UCSD-AML1 (cell line): Measurements from ENCODE around the gene CTDSPL.
"Not testable (repeated sequence)": the region's sequence is repeated elsewhere in the genome, so short reads cannot be mapped to it uniquely, and the experiment has no call there.

ENCODE experiments used
- DNase-seq: peaks from one replicate; lab custom pipeline; 2025; ENCODE audit not compliant: unreplicated experiment; lab: John Stamatoyannopoulos, UW

Gene CTDSPL

DNA sequence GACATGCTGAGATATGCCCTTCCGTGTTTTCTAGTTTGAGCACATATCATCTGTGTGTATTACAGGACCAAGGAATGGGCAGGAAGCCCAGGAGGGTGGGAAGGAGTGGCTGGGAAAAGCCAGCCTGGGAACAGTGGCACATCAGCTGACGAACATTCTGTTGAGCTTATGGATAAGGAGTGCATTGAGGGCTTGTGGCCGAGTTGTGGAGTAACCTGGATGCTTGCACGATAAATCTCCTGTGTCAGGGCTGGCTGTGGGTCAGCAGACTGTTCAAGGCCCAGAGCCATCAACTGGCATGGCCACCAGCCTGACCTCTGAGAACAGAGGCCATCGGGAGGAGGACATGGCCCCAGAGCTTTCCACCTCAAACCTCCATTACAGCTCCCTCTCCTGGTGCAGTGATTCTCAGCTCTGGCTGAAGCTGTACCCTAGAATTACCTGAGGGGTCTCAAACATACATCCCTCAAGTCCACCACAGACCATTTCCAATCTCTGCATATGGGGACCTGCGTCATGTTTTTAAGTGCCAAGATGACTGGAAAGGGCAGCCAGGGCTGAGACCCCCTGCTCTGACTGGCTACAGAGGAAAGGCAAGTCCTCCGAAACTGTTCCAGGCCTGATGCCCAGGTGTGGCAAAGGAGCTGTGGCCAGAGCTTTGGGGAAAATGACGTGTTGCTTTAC is 124.1 kb downstream of the CTDSPL start:
- no peak for DNase-seq

DNA sequence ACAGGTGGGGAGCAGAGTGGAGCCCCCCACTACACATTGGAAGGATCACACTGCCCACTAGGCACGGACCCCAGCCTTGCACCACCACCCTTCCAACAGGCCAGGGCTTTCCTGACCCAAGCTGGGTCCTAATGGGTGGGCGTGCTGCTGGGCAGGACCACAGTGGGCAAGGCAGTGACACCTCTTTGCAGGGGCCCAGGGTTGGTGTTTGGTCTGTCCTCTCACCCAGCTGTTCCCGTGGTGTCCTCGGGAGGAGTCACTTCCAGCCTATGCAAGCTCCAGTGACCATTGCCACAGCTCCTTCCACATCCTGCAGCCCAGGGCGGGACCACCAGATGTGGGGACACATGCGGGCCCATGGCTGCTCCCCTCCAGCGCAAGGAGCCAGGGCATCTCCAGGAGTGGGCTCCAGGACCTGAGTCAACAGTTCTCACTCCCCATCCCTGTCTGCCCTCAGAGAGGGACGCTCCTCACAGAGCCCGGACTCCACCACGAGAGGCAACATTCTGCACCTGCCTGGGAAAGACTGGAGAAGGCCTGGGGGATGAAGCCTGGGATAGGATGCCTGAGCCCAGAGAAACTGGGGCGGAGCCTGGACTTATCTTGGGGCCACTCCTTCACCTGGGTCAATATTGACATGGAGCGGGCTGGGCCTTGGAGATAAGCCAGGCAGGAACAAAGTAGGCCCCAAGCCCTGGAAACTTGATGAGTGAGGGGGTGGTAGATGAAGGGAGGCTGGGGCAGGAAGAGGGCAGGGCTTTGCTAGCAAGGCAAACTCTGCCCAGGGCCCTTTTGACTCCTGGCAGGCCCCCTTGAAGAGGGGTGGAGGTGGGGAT is 125.0 kb downstream of the CTDSPL start:
- peak; percentile 55 for DNase-seq

- no peak for DNase-seq
Measured at GRCh38 chr3:37987315-37987697, 125.6 kb downstream of the CTDSPL start.

DNA sequence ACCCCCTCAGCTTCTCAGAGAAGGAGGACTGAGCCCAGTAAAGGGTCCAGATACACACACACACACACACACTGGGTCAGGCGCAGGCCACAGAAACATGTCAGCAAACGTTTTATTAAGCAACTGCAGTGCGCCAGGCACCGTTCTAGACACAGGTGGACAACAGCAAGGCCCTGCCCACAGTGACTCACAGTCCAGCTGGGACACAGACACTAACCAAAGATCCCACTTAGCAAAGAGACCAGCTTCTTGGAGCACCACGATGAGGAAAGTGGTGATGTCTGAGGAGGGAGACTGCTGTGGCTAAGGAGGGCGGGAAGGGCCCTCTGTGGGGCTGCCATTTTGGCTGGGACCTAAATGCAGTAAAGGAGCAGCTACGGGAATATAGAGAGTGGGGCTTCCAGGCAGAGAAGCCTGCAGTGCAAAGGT is 126.1 kb downstream of the CTDSPL start:
- DNase-seq = no peak

DNA sequence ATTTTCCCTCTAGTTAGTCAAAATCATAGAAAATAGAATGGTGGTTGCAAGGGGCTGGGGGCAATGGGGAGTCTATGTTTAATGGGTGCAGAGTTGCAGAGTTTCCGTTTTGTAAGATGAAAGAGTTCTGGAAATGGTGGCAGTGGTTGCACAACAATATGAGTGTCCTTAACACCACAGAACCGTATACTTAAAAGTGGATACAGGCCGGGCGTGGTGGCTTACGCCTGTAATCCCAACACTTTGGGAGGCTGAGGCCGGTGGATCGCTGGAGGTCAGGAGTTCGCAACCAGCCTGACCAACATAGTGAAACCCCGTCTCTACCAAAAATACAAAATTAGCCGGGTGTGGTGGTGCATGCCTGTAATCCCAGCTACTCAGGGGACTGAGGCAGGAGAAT is 126.7 kb downstream of the CTDSPL start:
- not testable (repeated sequence) for DNase-seq

GRCh38 chr3:37988931-37989525 is 127.3 kb downstream of the CTDSPL start:
- no peak for DNase-seq

DNA sequence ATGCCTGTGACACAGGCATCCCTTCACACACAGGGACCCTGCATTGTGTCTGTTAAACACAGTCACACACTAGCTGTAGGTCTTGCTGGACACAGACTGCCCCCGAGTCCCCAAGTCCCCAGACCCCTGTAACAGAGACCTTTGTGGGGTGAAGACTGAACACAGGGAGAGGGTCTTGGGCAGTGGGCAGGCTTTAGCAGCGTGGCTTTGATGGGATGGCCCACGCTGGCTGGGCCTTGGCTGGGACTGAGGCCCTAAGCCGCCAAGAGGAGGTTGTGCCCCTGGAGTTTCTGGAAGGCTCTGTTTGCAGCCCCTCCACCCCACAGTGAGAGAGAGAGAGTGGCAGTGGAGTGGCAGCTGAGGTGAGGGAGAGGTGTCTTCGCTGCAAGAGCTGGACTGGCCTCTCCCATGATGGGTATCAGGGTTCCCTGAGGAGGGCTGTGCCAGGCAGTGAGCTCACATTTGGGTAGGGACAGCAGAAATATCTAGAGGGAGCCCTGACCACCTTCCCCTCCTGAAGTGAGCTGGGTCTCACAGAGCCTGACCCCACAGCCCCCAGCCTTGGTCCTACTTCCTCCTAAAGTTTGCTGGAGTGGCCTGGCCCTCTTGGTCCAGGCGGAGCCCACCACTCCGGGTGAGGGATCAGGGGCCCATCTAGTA is 128.3 kb downstream of the CTDSPL start:
- no peak for DNase-seq

- DNase-seq = no peak
Measured at GRCh38 chr3:37990527-37990926, 128.8 kb downstream of the CTDSPL start, which contains the start of gene VILL. TSS of gene VILL (plus strand) at chr3:37990786. CDS start at chr3:37993673, 2,887 bp downstream.

DNA sequence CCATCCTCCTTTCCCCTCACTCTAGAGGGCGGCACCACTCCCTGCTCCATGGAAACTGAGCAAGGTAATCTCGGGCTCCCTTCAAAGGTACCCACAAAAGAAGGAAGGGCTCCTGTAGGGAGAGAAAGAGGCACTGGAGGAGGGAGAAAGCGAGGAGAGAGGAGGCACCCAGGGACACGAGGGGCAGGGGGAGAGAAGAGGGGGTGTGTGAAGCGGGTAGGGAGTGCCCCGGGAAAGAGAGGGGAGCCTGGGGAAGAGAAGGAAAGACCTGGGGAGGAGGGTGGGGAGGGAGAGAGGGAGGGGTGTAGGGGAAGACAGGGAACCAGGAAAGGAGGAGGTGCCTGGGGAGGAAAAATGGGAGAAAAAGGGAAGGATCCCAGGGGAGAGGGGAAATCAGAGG is 129.4 kb downstream of the CTDSPL start:
- DNase-seq = no peak

GRCh38 chr3:37991823-37992222 is 130.1 kb downstream of the CTDSPL start:
- DNase-seq = no peak

GRCh38 chr3:37992271-37993066 is 130.8 kb downstream of the CTDSPL start:
- no peak for DNase-seq

DNA sequence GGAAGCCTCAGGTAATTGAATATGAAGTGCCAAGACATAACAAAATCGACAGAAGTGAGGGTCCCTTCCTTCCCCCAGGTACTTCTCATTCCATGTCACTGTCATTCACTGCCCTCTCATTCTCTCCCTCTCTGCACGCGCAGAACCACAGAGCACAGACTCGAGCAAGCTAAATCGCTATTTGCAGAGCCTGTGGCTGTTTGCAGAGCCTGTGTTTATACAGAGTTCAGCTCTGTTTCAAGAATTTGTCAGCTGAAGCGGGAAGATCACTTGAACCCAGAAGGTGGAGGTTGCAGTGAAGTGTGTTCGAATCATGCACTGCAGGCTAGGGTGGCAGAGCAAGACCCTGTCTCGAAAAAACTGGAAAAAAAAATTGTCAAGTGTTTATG is 131.4 kb downstream of the CTDSPL start:
- DNase-seq = no peak

DNA sequence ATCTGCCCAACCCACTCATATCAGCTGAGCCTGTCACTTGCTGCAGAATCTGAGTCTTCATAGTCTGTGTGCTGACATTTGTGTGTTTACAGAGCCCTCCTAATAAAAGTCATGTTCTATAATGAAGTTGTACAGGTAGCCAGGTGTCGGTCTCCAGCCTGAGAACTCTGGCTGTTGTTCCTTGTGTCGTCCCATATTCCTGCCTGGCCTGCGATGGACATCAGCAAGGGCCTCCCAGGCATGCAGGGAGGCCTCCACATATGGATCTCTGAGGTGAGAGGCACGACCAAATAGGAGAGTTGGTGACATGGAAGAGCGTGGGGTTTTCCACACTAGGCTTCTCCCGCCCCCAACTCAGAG is 131.8 kb downstream of the CTDSPL start:
- no peak for DNase-seq

- peak; percentile 85 for DNase-seq
Measured at GRCh38 chr3:37993820-37994638, 132.3 kb downstream of the CTDSPL start.

DNA sequence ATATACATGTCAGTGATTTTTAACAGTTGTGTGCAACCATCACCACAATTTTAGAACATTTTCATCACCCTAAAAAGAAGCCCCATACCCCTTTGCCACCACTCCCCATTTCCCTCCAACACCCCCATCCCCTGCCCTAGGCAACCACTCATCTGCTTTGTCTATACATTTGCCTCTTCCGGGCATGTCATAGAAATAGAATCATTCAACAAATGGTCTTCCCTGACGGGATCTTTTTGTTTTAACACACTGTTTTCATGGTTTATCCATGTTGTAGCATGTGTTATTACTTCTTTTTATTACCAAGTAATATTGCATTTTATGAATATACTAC is 132.9 kb downstream of the CTDSPL start:
- DNase-seq = no peak

- no peak for DNase-seq
Measured at GRCh38 chr3:37995652-37996641, 134.3 kb downstream of the CTDSPL start.

GRCh38 chr3:37996785-37997301 is 135.2 kb downstream of the CTDSPL start:
- peak; percentile 67 for DNase-seq

DNA sequence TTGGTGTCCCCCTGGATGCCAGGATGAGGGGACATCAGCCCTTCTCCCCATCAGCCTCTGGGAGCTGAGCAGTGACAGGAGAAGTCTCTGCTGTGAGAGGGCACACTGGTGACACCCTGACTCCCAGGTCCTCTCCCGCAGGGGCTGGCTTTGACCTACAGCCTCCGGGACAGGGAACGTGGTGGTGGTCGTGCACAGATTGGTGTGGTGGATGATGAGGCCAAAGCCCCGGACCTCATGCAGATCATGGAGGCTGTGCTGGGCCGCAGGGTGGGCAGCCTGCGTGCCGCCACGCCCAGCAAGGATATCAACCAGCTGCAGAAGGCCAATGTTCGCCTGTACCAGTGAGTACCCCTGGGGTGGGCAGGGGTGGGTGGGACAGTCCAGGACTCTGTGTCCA is 135.7 kb downstream of the CTDSPL start:
- no peak for DNase-seq
